Ammon's horn (tissue), 1 donor: Measurements from ENCODE around the gene CHRM1.

Experiments used
- DNase-seq: peaks from one replicate; pipeline ENCODE4 v3.0.0-alpha.2; 2016; ENCODE audit warnings: low spot score

CHRM1 gene

GRCh38 chr11:62925745-62926679, 4.8 kb upstream of the CHRM1 start:
- DNase-seq: no peak

GRCh38 chr11:62925308-62925707, 4.1 kb upstream of the CHRM1 start:
- no peak for DNase-seq

GRCh38 chr11:62923601-62924411, 2.6 kb upstream of the CHRM1 start:
- DNase-seq: peak; percentile 64

- DNase-seq: peak; percentile 74
These were observed 1.7 kb upstream of the CHRM1 start for GRCh38 chr11:62922653-62923431.

- no peak for DNase-seq
These were observed 1.0 kb upstream of the CHRM1 start for GRCh38 chr11:62922189-62922589.

- DNase-seq: no peak
These were observed 518 bp upstream of the CHRM1 start for GRCh38 chr11:62921573-62922188.

GRCh38 chr11:62919898-62920640, 1.1 kb downstream of the CHRM1 start:
- DNase-seq: no peak

- DNase-seq: peak; percentile 57
These were observed 1.7 kb downstream of the CHRM1 start for GRCh38 chr11:62919476-62919875.

GRCh38 chr11:62918531-62918930, 2.6 kb downstream of the CHRM1 start:
- no peak for DNase-seq

- no peak for DNase-seq
These were observed 3.2 kb downstream of the CHRM1 start for GRCh38 chr11:62917906-62918502.

GRCh38 chr11:62914416-62914815, 6.7 kb downstream of the CHRM1 start:
- DNase-seq: no peak

GRCh38 chr11:62912268-62912667, 8.9 kb downstream of the CHRM1 start:
- no peak for DNase-seq

- no peak for DNase-seq
These were observed 9.7 kb downstream of the CHRM1 start for GRCh38 chr11:62911137-62912130.

- no peak for DNase-seq
These were observed 10.9 kb downstream of the CHRM1 start for GRCh38 chr11:62910141-62910882.

- peak; percentile 42 for DNase-seq
These were observed 11.9 kb downstream of the CHRM1 start for GRCh38 chr11:62909107-62909894.

GRCh38 chr11:62908468-62909072, 12.6 kb downstream of the CHRM1 start:
- DNase-seq: no peak

GRCh38 chr11:62905927-62906531, 15.1 kb downstream of the CHRM1 start:
- DNase-seq: peak; percentile 92
